ENCODE measurements around the gene CBFA2T2. TPM values are rescaled to one million over a fixed set of nuclear protein-coding genes. Genes with fewer than 3 reads are reported as not detected.

CBFA2T2 gene
- total RNA-seq, 1 experiment from 2014 or later: 16.3 TPM

DNA sequence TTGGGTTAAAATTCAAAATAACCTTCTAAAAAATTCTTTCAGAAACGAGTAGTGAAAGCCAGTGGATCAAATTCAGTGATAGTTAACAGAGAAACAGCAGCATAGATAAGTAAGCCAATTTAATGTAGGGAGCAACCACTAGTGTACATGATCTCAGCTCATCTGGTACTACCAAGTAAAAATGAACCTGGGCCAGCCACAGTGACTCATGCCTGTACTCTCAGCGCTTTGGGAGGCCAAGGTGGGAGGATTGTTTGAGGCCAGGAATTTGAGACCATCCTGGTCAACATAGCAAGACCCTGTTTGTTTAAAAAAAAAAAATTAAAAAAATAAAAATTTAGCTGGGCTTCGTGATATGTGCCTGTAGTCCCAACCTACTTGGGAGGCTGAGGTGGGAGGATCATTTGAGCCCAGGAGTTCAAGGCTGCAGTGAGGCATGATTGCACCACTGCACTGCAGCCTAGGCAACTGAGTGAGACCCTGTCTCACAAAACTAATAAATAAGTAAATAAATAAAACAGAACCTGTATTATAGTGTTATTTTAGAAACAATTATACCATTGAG is 32.4 kb downstream of the CBFA2T2 start:
- Histone ChIP-seq H3K9me3 (ENCODE audit: control insufficient read depth, insufficient read depth, low read depth, low read length) (no peaks in the 10 kb centered on the region), H3K4me1 (ENCODE audit: control insufficient read depth, insufficient read depth, low read length) (no peaks in the 10 kb centered on the region), H3K27me3 (ENCODE audit: control insufficient read depth, insufficient read depth, low read length) (no peaks in the 10 kb centered on the region), H3K27ac (ENCODE audit: low read length) (no peak overlapping the region), H3K4me3 (ENCODE audit: low read depth in 2 of 2, low read length in 2 of 2) (no peak overlapping the region), H3K36me3 (ENCODE audit: control insufficient read depth, insufficient read depth, low read length) (no peaks in the 10 kb centered on the region)
- in situ Hi-C loops (cut with HindIII; ENCODE audit: low pct_unique_long_range_greater_than_20kb, low sequenced_read_pairs): no loop called here
- ChIA-PET CTCF (interaction anchor here (0.5 to 0.6 kb wide), 2 partner anchors 38 to 1159 kb away, joined by 3 to 4 read pairs; no protein-coding TSS in a partner anchor), POLR2A (no interaction called here)
- DNase-seq (ENCODE audit: low read depth, low spot score) (no peak), ATAC-seq (no peak)
- BruUV-seq (replicated peaks): no TSS peak
- TF ChIP-seq SIN3A (IDR thresholded peaks at IDR 0.05; ENCODE audit: borderline replicate concordance, insufficient read depth, low read depth, low read length): no peak
- TF ChIP-seq, protein P1, sequence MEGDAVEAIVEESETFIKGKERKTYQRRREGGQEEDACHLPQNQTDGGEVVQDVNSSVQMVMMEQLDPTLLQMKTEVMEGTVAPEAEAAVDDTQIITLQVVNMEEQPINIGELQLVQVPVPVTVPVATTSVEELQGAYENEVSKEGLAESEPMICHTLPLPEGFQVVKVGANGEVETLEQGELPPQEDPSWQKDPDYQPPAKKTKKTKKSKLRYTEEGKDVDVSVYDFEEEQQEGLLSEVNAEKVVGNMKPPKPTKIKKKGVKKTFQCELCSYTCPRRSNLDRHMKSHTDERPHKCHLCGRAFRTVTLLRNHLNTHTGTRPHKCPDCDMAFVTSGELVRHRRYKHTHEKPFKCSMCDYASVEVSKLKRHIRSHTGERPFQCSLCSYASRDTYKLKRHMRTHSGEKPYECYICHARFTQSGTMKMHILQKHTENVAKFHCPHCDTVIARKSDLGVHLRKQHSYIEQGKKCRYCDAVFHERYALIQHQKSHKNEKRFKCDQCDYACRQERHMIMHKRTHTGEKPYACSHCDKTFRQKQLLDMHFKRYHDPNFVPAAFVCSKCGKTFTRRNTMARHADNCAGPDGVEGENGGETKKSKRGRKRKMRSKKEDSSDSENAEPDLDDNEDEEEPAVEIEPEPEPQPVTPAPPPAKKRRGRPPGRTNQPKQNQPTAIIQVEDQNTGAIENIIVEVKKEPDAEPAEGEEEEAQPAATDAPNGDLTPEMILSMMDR (IDR thresholded peaks at IDR 0.05): no peak
- no peak for TF ChIP-seq POLR2AphosphoS5 (IDR thresholded peaks at IDR 0.05; ENCODE audit: low read depth, low read length)
- TF ChIP-seq TCF7L2 (IDR thresholded peaks at IDR 0.05; ENCODE audit: low read depth, low read length): no peak
- TF ChIP-seq, protein P2, sequence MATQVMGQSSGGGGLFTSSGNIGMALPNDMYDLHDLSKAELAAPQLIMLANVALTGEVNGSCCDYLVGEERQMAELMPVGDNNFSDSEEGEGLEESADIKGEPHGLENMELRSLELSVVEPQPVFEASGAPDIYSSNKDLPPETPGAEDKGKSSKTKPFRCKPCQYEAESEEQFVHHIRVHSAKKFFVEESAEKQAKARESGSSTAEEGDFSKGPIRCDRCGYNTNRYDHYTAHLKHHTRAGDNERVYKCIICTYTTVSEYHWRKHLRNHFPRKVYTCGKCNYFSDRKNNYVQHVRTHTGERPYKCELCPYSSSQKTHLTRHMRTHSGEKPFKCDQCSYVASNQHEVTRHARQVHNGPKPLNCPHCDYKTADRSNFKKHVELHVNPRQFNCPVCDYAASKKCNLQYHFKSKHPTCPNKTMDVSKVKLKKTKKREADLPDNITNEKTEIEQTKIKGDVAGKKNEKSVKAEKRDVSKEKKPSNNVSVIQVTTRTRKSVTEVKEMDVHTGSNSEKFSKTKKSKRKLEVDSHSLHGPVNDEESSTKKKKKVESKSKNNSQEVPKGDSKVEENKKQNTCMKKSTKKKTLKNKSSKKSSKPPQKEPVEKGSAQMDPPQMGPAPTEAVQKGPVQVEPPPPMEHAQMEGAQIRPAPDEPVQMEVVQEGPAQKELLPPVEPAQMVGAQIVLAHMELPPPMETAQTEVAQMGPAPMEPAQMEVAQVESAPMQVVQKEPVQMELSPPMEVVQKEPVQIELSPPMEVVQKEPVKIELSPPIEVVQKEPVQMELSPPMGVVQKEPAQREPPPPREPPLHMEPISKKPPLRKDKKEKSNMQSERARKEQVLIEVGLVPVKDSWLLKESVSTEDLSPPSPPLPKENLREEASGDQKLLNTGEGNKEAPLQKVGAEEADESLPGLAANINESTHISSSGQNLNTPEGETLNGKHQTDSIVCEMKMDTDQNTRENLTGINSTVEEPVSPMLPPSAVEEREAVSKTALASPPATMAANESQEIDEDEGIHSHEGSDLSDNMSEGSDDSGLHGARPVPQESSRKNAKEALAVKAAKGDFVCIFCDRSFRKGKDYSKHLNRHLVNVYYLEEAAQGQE (IDR thresholded peaks at IDR 0.05; ENCODE audit: insufficient read depth in 1 of 2, low read depth in 2 of 2, low read length in 1 of 2): no peak
- intact Hi-C loops (cut with micrococcal nuclease; ENCODE audit: unreplicated experiment): no loop called here

DNA sequence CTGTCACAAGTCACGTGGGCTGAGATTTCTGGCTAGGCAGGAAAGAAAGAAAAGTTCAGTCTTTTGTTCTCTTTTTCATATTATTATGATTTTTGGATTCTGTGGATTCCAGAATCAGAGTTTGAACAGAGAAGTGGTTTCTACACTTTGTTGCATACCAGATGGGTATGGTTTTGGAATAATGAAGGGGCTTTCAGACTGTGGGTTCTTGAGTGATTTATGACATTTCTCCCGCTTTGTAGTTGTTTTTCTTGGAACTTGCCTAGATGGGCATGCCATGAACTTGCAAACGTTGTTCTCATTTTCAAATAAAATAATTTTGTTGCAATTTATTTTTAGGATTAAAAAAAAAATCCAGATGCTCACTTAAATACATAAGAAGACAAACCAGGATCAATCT is 34.4 kb downstream of the CBFA2T2 start:
- DNase-seq (ENCODE audit: low read depth, low spot score) (no peak), ATAC-seq (no peak)
- ChIA-PET POLR2A (no interaction called here), CTCF (no interaction called here)
- intact Hi-C loops (cut with micrococcal nuclease; ENCODE audit: unreplicated experiment) (no loop called here), in situ Hi-C loops (cut with HindIII; ENCODE audit: low pct_unique_long_range_greater_than_20kb, low sequenced_read_pairs) (no loop called here)
- no peaks in the 10 kb centered on the region for H3K9me3 ChIP-seq (ENCODE audit: control insufficient read depth, insufficient read depth, low read depth, low read length)
- H3K4me3 ChIP-seq (ENCODE audit: low read depth in 2 of 2, low read length in 2 of 2): no peak overlapping the region
- no TSS peak for BruUV-seq (replicated peaks)
- no peaks in the 10 kb centered on the region for H3K4me1 ChIP-seq (ENCODE audit: control insufficient read depth, insufficient read depth, low read length)
- H3K27ac ChIP-seq (ENCODE audit: low read length): no peak overlapping the region
- H3K27me3 ChIP-seq (ENCODE audit: control insufficient read depth, insufficient read depth, low read length): no peaks in the 10 kb centered on the region
- H3K36me3 ChIP-seq (ENCODE audit: control insufficient read depth, insufficient read depth, low read length): no peaks in the 10 kb centered on the region
- TF ChIP-seq TCF7L2 (IDR thresholded peaks at IDR 0.05; ENCODE audit: low read depth, low read length) (no peak), POLR2AphosphoS5 (IDR thresholded peaks at IDR 0.05; ENCODE audit: low read depth, low read length) (no peak), SIN3A (IDR thresholded peaks at IDR 0.05; ENCODE audit: borderline replicate concordance, insufficient read depth, low read depth, low read length) (no peak)
- TF ChIP-seq, protein P1 (IDR thresholded peaks at IDR 0.05): no peak
- TF ChIP-seq, protein P2 (IDR thresholded peaks at IDR 0.05; ENCODE audit: insufficient read depth in 1 of 2, low read depth in 2 of 2, low read length in 1 of 2): no peak

Measured in Panc1 (cell line).